ENCODE data around the gene GSTA2.

GRCh38 chr6:52726193-52726542, 37.1 kb downstream of the GSTA2 start:
- no peak for TF ChIP-seq CTCF (conservative IDR thresholded peaks at IDR 0.05)
- TF ChIP-seq EZH2 (IDR thresholded peaks at IDR 0.05; ENCODE audit: low read depth), result no peak

All from PC-9 (cell line).